OCI-LY7 (cell line): ENCODE measurements around the gene TPT1.

Experiments used
- CTCF ChIP-seq: fragments of 200-600 bp; sonication (generic); conservative IDR thresholded peaks from 2 replicates; pipeline ENCODE4 v1.5.1; 2014; ENCODE audit warnings: mild to moderate bottlenecking, antibody characterized with exemption, low read length, moderate library complexity, mixed read lengths
- EZH2phosphoT487 ChIP-seq: fragments of 200-600 bp; sonication (generic); IDR thresholded peaks from 2 replicates; pipeline ENCODE4 v1.6.1; 2018; ENCODE audit warnings: low read depth, borderline replicate concordance, mild to moderate bottlenecking, mixed run types, antibody characterized with exemption, low read length, moderate library complexity, mixed read lengths

- no peak for TF ChIP-seq CTCF
- no peak for TF ChIP-seq EZH2phosphoT487
These were observed 43.4 kb downstream of the TPT1 start for GRCh38 chr13:45297456-45298205.
